ENCODE measurements around the gene MCM3AP.
A peak's percentile ranks its signal among the peaks of the same experiment; 100 is the strongest.
"Not testable (repeated sequence)": the region's sequence is repeated elsewhere in the genome, so short reads cannot be mapped to it uniquely, and the experiment has no call there.

MCM3AP gene

GRCh38 chr21:46207920-46208591 lies 77.4 kb downstream of the MCM3AP start:
- Histone ChIP-seq H3K9ac (no peak overlapping the region), H3K4me2 (peak overlapping the region; percentile 83), H4K20me1 (no peaks in the 10 kb centered on the region), H3K4me3 (no peak overlapping the region), H3K27me3 (no peaks in the 10 kb centered on the region), H3K27ac (peak overlapping the region; percentile 60), H3K4me1 (peaks cover 52% of the 10 kb centered on the region), H3K36me3 (peaks cover 38% of the 10 kb centered on the region), H3K9me3 (no peaks in the 10 kb centered on the region)
- TF ChIP-seq Cebpa-rat (IDR thresholded peaks at IDR 0.05) = no peak

- Histone ChIP-seq H3K4me3 (no peak overlapping the region), H3K36me3 (peaks cover 37% of the 10 kb centered on the region), H3K9me3 (no peaks in the 10 kb centered on the region), H3K9ac (no peak overlapping the region), H3K4me2 (peak overlapping the region; percentile 83), H3K4me1 (peaks cover 52% of the 10 kb centered on the region), H3K27ac (peak overlapping the region; percentile 60), H4K20me1 (no peaks in the 10 kb centered on the region), H3K27me3 (no peaks in the 10 kb centered on the region)
- no peak for TF ChIP-seq Cebpa-rat (IDR thresholded peaks at IDR 0.05)
Observed at GRCh38 chr21:46207006-46207919, 78.1 kb downstream of the MCM3AP start.

GRCh38 chr21:46206163-46207005 lies 79.0 kb downstream of the MCM3AP start:
- peaks cover 52% of the 10 kb centered on the region for H3K4me1 ChIP-seq
- H3K9ac ChIP-seq = 0 out of 2 replicates have a peak overlapping the region, but pooled peaks have one; percentile 1
- no peaks in the 10 kb centered on the region for H3K27me3 ChIP-seq
- no peaks in the 10 kb centered on the region for H3K9me3 ChIP-seq
- H3K36me3 ChIP-seq = peaks cover 34% of the 10 kb centered on the region
- no peaks in the 10 kb centered on the region for H4K20me1 ChIP-seq
- H3K27ac ChIP-seq = peak overlapping the region; percentile 60
- H3K4me3 ChIP-seq = no peak overlapping the region
- H3K4me2 ChIP-seq = peak overlapping the region; percentile 83
- no peak for TF ChIP-seq Cebpa-rat (IDR thresholded peaks at IDR 0.05)

DNA sequence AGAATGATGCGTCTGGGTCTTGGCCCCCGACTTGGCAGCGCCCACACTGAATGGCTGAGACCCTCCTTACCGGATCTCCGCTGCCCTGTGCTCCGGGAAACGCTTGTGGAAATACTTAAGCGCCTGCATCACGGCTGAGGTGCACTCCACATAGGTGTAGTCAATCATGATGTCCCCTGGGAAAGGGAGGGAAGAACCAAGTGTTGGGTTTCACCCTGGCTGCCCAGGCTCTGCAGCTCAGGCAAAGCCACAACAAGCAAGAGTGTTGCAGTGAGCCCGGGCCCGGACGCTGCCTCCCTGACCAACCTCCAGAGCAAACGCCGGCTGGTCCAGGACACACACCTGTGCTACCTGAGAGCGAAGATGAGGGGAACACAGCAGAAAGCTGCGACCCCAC lies 79.6 kb downstream of the MCM3AP start:
- Histone ChIP-seq H4K20me1 (no peaks in the 10 kb centered on the region), H3K9ac (0 out of 2 replicates have a peak overlapping the region, but pooled peaks have one; percentile 1), H3K27ac (peak overlapping the region; percentile 60; the same call in 1 of the 2 replicates), H3K9me3 (no peaks in the 10 kb centered on the region), H3K4me3 (no peak overlapping the region), H3K27me3 (no peaks in the 10 kb centered on the region), H3K4me1 (peaks cover 47% of the 10 kb centered on the region), H3K4me2 (peak overlapping the region; percentile 83), H3K36me3 (peaks cover 35% of the 10 kb centered on the region)
- TF ChIP-seq Cebpa-rat (IDR thresholded peaks at IDR 0.05) = no peak

DNA sequence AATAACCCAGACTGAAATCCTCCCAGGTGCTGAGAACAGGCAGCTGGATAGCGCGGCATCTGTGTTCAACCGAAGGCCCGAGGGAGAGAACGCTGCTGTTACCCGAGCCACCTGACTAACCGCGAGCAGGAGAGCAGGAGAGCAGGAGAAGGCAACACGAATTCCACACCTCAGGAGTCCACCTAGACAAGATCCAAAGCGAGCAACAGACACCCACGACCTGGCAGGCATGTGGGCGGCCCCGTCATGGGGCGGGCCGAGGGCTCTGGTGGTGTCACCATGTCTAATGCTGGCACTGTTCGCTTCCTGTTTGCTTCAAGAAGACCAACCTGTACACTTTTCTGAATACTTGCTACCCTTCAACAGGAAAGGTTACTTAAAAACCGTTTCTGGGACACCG lies 80.2 kb downstream of the MCM3AP start:
- H3K4me3 ChIP-seq = no peak overlapping the region
- H3K27me3 ChIP-seq = no peaks in the 10 kb centered on the region
- H4K20me1 ChIP-seq = no peaks in the 10 kb centered on the region
- H3K36me3 ChIP-seq = peaks cover 41% of the 10 kb centered on the region
- H3K9me3 ChIP-seq = no peaks in the 10 kb centered on the region
- no peak for TF ChIP-seq Cebpa-rat (IDR thresholded peaks at IDR 0.05)
- H3K27ac ChIP-seq = no peak overlapping the region
- no peak overlapping the region for H3K4me2 ChIP-seq
- H3K9ac ChIP-seq = no peak overlapping the region
- peaks cover 42% of the 10 kb centered on the region for H3K4me1 ChIP-seq

DNA sequence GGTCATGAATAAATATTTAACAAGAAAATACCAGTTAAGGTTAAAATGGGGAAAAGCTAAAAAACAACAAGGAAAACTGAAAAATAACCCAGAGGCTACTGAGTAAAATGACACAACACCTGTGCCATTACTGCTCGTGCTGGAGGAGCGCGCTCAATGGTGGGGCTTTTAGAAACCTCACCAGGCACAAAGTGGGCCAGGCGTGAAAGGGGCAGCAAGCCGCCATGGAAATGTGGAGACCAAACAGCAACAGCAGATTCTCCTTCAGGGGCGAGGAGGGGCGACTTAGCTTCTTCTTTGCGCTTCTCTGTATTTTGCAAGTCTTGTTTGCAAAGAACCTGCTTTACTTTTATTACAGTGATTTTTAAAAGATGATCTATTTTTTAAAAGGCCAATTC lies 82.2 kb downstream of the MCM3AP start:
- Histone ChIP-seq H3K27me3 (no peaks in the 10 kb centered on the region), H3K36me3 (peaks cover 45% of the 10 kb centered on the region), H3K4me3 (no peak overlapping the region), H4K20me1 (no peaks in the 10 kb centered on the region), H3K9me3 (peaks cover 7% of the 10 kb centered on the region; the same call in 1 of the 2 replicates), H3K9ac (no peak overlapping the region), H3K27ac (no peak overlapping the region), H3K4me2 (no peak overlapping the region), H3K4me1 (peaks cover 34% of the 10 kb centered on the region)
- TF ChIP-seq Cebpa-rat (IDR thresholded peaks at IDR 0.05) = no peak

DNA sequence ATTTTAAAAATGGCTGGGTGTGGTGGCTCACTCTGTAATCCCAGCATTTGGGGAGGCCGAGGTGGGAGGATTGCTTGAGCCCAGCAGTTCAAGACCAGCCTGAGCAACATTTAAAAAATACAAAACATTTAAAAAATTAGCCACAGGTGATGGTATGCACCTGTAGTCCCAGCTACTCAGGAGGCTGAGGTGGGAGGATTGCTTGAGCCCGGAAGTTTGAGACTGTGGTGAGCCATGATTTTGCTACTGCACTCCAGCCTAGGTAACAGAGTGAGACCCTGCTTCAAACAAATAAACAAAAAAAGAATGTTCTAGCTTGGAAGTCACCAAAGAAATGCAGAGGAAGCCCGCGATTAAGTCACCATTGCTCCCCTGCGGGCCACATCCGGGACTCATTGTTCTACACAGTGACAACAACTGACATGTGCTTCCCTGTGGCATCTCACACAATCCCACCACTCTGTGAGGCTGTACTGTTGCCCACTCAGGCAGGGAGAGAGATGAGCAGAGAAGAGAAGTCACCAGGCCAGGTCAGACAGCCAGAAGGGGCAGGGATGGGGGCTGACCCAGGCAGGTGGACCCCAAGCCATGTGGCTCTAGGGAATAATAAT lies 82.7 kb downstream of the MCM3AP start:
- H3K4me2 ChIP-seq = no peak overlapping the region
- H4K20me1 ChIP-seq = no peaks in the 10 kb centered on the region
- peaks cover 29% of the 10 kb centered on the region for H3K4me1 ChIP-seq
- H3K36me3 ChIP-seq = peaks cover 46% of the 10 kb centered on the region
- peaks cover 7% of the 10 kb centered on the region; the same call in 1 of the 2 replicates for H3K9me3 ChIP-seq
- no peak overlapping the region for H3K4me3 ChIP-seq
- H3K27ac ChIP-seq = no peak overlapping the region
- no peak overlapping the region for H3K9ac ChIP-seq
- TF ChIP-seq Cebpa-rat (IDR thresholded peaks at IDR 0.05) = no peak
- H3K27me3 ChIP-seq = no peaks in the 10 kb centered on the region

DNA sequence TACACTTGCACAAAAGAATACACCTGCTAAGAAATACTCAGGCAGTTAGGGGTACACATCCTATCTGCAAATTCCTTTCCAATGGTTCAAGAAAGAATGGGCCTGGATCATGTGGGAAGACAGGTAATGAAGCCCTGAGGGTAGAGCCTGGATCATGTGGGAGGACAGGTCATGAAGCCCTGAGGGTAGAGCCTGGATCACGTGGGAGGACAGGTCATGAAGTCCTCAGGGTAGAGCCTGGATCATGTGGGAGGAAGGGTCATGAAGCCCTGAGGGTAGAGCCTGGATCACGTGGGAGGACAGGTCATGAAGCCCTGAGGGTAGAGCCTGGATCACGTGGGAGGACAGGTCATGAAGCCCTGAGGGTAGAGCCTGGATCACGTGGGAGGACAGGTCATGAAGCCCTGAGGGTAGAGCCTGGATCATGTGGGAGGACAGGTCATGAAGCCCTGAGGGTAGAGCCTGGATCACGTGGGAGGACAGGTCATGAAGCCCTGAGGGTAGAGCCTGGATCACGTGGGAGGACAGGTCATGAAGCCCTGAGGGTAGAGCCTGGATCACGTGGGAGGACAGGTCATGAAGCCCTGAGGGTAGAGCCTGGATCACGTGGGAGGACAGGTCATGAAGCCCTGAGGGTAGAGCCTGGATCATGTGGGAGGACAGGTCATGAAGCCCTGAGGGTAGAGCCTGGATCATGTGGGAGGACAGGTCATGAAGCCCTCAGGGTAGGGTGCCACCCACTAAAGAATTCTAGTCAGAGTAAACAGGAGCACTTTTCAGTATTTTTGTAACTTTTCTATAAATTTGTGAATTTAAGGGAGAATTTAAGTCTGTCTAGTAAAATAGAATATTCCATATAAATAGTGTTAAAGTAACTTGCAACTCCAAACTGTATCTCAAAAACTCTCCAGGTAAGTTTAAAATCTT lies 84.3 kb downstream of the MCM3AP start:
- Histone ChIP-seq H3K4me1 (peaks cover 13% of the 10 kb centered on the region), H3K36me3 (peaks cover 57% of the 10 kb centered on the region)
- not testable (repeated sequence) for H3K27me3 ChIP-seq, H3K4me3 ChIP-seq, H3K9ac ChIP-seq, H3K9me3 ChIP-seq, H3K4me2 ChIP-seq, H4K20me1 ChIP-seq, H3K27ac ChIP-seq
